HL-60/S4 treated with phorbol 12-myristate 13-acetate at 8.2 ng/mL for 4 days and 3 days (cell line): ENCODE data around the gene ACTN4.

ENCODE experiments used
- in situ Hi-C: fragments of 300-500 bp; cut with MboI; formaldehyde crosslinking; loops from 2 replicates; pipeline ENCODE4 v1.15.0; 2022; ENCODE audit warnings: low sequenced_read_pairs

ACTN4 gene

DNA sequence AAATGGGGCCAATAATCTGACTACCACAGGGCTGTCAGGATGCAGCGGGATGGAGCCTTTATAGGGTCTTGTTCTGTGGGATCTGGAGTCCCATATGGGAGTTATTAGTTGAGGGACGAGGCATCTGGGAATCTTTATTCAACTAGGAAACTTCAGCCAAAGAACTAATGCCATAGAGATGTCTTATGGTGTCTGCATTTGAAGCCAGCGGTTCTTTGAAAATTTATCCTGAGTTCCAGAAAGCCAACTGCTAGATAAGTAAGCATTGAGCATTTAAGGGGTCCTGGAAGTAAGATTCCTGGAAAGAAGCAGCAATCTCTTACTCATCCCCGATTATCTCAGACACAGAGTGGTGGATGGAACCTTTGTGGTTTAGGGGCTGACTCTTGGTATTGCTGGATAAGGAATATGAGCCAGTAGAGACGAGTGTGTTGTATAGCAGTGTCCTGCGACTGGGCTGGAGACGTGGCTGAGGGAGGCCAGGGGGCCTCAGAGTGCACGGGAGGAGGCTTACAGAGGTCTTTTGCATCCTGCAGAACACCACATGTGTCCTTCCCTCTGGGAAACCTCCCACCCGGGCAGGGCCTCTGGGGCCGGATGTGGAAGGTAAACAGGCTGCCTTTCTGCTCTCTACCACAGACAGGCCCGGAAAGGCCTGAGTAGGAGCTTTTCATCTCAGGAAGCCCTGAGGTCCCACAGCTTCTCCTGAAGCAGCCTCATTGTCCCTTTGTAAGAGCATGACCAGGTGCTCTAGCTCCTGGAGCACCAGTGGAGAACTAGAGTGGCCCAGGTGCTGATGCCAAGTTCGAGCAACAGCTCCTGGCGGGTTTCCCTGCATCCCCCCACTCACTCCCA lies 28.8 kb downstream of the ACTN4 start:
- in situ Hi-C loops: no loop called here

DNA sequence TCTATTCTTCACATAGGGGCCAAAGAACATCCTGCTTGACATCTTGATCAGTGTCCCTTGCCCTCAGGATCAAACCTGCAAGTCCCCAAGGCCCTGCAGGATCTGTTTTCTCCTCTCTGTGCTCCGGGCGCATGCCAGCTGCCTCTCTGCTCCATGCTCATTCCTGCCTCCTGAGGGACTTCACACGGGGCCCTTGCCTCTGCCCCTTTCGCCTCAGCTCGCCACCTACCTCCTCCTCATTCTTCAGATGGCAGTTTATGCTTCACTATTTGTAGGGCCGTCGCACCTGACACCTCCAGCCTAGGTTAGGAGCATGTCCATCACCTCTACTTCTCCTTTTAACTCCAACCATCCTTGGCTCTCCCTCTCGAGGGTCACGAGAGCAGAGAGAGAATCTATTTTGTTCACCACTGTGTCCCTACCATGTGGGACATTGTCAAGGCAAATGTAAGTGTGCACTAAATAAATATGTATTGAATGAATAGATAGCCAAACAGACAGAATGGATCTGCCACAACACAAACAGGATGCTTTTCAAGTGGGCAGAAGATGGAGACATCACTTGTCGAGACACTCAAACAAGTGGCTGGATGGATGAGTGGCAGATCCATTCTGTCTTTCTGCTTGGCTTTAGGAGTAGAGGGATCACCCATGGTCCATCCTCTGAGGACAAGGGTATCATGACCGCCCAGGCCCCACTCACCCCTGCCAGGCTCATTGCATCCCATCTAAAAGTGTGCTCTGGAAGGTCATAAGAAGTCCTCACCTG lies 29.6 kb downstream of the ACTN4 start:
- in situ Hi-C loops: no loop called here

DNA sequence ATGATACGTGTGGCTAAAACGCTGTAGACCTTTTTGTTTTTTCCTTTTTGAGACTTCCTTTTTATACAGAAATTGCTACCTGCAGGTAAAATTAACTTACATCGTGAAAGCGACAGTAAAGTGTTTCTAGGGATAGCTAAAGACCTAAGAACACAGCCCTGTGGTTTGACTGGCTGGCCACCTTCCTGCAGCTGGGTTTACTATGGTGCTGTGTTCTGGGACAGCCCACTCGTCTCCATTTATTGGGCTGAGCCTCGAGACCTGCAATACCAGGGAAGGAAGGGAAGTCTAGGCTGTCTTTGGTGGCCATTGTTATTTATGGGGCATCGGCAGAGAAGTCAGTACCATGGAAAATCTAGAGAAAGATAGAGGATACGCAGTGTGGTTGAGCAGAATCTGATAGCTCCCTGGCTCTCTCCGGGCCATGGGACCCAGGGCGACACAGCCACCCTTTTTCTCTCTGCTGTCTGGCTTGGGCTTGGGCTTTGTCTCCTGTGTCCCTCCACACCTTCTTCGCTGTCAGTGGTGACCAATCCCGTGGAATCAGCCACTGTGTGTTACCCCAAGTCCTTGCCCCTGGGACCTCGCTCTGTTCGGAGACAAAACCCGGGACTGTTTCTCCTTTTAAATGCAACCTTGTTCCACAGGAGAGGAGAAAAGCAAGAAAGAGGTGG lies 30.9 kb downstream of the ACTN4 start:
- in situ Hi-C loops: no loop called here

DNA sequence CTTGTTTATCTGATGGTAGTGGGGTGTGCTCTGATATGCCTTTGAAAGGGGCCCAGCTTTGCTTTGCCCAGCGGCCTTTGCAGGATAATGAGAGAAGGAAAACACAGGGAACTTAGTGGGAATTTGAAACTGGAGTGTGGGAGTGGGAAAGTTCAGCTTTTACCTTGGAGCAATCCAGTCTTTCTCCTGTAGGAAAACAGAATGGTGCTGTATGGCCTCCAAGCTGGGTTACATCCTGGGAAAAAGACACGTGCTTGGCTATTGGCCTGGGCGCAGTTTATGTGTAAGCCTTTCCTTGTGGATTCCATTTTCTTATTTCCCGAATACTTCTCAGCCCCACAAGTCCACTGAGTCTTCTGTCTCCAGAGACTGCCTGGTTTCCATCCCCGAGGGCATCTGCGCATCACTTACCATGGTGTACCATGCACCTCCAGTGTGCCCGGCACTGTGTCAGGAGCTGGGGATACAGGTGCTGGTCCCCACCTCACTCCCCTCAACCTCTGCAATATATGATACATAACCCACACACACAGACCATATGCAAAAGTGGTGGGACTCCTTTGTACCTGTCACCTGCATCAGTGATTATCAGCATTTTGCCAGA lies 31.5 kb downstream of the ACTN4 start:
- in situ Hi-C loops: no loop called here

DNA sequence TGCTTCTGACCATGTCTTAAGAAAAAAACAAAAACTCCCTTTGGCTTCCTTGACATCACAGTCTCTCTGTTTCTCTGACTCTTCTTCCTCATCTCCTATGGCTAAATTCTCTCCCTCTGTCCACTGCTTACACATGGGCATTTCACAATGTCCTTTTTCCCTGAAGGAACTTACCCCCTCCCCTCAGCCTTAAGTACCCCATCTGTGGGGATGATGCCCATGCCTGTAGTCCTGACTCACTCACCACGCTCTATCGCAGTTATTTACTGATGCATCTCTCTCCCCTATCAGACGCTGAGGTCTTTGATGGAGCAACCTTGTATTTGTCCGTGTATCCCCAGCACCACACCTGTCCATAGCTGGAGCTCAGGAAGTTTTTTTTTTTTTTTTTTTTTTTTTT lies 32.4 kb downstream of the ACTN4 start:
- in situ Hi-C loops: no loop called here

DNA sequence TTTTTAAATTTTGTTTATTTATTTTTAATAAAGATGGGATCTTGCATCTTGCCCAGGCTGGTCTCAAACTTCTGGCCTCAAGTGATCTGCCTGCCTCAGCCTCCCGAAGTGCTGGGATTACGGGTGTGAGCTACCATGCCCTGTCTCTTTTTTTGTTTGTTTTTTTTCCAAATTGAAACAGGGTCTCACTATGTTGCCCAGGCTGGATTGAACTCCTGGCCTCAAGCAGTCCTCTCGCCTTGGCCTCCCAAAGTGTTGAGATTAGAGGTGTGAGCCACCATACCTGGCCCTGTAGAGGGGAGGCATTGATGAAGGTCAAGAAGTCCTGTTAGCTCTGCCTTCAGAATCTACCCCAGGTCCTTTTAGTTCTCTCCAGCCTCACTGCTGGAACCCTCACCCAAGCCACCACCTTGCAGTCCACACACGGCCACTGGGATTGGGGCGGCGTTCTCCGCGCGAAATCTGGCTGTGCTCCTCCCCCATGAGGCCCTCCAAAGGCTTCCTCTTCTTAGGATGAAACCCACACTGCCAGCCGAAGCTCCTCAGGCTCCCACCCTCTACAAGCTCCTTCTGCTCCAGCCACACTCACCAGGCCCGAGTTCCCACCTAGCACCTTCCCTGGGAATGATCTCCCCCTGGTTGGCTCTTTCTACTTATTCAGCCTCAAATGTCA lies 34.9 kb downstream of the ACTN4 start:
- in situ Hi-C loops: no loop called here

DNA sequence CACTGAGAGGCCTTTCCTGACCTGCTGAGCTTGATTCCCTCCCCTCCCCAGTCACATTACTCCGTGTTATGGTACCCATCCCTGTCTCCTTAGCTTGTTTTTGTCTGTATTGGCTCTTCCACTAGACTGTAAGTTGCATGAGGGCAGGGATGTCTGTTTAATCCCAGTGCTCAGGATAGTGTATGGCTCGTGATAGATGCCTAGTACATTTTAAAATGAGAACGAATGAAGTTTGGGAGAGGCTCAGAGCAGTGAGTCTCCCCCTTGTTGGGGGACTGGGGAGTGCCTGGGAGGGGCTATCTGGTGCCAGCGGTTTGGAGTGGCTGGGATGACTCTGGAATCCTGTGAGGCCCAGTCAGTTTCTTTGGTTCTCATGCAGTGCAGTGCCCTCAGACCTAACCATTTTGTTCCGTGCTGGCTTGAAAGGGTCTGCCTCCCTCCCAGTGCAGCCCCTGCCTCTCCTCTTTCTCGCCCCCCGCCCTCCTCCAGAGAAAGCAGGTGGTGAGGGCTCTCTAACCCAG lies 35.5 kb downstream of the ACTN4 start:
- in situ Hi-C loops: no loop called here

DNA sequence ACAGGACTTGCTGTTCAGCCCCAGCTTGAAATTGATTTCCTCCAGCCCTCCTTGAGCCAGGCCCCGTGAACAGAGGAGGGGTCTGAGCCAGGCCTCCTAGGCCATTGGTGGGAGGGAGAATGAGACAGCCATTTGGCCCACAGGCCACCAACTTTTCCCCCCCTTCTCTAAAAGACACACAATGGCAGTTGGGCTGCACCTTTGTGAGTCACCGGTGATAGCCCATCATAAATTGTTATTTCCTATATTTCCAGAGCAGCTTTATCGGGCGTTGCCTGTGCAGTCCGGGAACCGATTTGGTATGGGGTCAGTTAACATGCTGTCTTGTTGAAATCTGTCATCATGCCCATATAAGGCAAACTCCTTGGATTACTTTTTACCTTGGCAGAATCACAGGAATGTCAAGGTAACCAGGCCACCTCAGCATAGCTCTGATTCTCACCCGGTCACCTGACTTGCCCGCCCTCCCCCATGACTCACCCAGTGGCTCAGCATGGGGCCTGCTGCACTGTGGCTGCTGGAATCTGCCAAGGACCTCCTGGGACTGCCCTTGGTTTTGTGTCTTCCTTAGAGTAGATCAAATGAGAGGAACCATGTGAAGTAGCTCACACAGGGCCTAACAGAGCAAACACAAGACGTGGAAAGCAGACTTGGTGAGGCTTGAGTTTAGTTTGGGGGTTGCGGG lies 36.1 kb downstream of the ACTN4 start:
- in situ Hi-C loops: no loop called here

DNA sequence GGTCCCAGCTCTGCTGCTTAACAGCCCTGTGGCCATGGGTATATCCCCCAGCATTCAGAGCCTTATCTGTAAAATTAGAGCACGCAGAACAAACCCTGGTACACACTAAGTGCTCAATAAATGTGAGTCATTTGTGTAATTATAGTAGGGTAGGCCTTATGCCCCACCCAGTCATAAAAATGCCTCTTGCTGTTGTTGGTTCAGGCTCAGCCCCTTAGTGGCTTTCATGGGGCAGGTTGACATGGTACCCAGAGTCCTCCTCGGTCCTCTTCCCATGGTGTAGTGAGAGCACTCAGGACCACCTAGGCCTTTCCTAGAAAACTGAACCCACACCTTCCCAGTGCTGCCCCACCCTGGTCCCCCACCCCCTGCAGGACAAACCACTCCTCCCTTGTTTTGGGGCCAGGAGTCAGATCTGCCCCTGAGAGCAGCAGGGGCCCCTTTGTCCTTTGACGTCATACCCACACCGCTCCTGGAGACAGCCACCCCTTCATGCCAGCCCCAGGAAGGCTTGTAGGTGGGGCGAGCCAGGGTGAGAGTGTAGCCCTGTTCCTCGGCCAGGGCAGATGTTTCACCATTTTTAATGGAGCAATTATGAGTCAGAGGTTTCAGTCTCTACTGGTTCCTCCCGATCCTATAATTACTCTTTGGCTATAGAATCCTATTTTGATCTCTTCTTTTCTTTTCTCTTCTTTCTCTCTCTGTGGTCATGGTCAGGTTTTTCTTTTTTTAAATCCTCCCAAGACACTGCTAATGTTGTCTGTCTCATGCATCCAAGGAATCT lies 36.8 kb downstream of the ACTN4 start:
- in situ Hi-C loops: no loop called here

DNA sequence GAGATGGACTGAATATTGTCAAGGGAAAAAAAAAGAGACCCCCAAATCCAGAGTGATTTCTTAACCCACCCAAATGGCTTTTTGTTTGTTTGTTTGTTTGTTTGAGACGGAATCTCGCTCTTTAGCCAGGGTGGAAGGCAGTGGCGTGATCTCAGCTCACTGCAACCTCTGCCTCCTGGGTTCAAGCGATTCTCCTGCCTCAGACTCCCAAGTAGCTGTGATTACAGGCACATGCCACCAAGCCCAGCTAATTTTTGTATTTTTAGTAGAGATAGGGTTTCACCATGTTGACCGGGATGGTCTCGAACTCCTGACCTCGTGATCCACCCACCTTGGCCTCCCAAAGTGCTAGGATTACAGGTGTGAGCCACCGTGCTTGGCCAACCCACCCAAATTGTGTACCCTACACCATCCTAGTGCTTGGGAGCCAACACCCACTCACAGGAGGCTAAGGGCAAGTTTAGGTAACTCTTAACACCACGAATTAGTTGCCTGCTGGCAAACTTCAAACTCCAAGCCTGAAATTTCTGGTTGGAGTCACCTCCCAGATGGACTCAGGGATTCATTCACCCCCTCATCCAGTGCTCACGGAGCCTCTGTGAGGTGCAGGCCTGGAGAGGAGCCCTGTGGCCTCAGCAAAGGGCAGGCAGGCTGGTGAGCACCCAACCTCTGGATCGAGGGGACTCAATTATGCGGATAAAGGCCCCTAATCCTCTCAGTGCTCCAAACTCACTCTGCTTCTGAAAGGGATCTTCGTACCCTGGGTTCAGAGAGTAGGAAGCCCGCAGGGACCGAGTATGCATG lies 37.6 kb downstream of the ACTN4 start:
- in situ Hi-C loops: no loop called here

DNA sequence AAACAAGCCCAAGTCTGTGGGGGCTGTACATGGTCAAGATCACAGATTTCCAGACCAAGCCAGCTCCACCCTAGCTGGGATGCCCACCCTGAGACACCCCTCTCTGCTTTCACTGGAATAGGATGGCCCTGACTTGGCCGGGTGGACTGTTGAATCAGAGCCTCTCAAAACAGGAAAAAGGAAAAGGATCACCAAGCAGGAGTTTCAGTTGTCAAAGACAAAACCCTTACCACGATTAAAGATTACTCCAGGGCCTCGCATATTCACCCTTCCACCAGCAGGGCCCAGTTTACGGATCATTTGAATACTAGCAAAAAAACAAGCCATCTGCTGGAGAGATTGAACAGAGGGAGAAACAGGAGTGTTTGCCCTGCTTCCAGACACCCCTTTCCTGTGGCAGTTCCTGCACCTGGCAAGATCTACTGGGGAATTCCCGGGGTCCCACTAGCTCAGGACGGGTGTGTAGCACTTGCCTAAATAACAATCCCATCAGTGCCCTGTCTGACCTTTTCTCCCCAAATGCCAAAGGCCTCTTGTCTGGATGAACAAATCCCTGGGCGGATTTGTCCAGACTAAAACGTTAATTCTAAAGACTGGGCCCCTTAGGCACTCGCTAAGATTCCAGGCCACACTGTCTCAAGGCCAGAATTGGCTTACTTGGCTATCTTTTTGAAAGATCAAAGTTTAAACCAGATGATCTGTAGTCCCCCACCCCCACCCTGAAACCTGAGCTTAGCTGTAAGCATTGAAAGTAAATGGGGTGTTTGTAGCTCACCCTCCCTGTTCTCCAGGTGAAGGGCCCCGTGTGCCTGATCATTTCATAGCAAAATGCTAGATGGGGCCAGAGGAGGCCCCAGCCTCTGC lies 38.4 kb downstream of the ACTN4 start:
- in situ Hi-C loops: no loop called here

DNA sequence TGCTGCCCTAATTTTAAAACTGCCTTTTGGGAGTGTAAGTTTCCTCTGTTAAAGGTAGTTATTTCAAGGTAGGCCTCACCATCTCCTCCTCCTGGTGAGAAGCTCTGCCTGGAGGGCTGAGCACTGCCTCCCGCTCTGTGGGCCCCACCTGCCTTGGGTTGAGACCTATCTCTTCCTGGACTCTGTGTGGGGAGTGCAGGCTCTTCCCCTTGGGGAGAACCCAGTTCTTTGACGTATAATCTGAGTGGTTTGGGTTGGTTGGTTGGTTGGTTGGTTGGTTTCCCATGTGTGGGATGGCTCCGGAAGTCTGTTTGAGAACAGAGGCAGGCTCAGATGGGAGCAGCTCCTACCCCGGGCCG lies 39.1 kb downstream of the ACTN4 start:
- in situ Hi-C loops: no loop called here

DNA sequence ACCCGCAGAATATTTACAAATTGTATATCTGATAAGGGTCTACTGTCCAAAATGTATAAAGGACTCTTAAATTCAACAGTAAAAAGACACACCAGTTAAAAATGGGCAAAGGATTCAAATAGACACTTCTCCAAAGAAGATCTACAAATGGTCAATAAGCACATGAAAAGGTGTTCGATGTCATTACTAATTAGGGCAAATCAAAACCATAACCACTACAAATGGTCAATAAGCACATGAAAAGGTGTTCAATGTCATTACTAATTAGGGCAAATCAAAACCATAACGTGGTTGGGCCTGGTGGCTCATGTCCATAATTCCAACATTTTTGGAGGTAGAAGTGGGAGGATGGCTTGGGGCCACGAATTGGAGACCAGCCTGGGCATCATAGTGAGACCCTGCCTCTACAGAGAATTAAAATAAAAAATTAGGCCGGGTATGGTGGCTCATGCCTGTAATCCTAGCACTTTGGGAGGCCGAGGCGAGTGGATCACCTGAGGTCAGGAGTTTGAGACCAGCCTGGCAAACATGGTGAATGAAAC lies 40.5 kb downstream of the ACTN4 start:
- in situ Hi-C loops: no loop called here

DNA sequence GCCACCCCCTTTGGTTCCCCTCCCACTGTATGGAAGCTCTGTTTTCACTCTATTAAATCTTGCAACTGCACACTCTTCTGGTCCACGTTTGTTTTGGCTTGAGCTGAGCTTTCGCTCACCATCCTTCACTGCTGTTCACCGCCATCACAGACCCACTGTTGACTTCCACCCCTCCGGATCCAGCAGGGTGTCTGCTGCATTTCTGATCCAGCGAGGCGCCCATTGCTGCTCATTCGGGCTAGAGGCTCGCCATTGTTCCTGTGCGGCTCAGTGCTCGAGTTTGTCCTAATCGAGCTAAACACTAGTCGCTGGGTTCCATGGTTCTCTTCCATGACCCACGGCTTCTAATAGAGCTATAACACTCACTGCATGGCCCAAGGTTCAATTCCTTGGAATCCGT lies 42.7 kb downstream of the ACTN4 start:
- in situ Hi-C loops: loop anchor here (10.0 kb wide), 1 partner anchor 45 kb away; the partner anchor contains the start of gene ACTN4

DNA sequence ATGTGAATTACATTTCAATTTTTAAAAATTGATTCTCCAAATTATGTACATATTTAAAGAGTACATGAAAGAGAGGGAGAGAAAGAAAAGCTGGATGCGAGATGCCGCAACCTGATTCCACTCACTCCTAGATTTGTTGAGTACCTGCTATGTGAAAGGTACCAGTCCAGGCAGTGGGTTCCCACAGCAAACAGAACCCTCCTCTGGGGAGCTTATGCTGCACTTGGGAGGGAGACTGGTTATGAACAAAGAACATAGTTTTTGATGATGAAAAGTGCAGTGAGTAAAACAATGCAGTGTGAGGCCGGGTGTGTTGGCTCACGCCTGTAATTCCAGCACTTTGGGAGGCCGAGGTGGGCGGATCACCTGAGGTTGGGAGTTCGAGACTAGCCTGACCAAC lies 43.4 kb downstream of the ACTN4 start:
- in situ Hi-C loops: loop anchor here (10.0 kb wide), 1 partner anchor 46 kb away; the partner anchor contains the start of gene ACTN4

DNA sequence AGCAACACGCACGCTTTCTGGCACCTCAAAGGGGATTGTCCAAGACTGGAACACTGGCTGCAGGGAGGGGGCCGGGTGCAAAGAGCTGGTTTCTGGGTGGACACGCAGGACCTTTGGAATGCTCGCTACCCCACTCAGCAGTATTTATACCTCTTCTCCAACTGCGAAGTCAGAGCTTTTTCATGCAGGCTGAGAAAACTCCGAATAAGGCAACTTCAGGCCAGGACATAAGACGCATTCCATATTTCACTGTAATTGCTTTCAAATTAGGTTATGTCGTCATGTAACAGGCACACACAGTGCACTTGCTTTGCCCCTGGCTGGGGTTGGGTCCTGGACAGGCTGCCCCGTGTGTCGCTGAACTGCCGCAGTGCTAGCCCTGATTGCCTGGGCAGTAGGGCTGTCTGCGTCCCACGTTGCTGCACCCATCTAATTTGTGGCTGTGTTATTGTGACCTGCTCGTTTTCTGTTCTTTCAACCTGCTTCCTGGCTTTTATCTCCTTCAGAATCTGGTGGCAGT lies 44.5 kb downstream of the ACTN4 start:
- in situ Hi-C loops: loop anchor here (10.0 kb wide), 1 partner anchor 47 kb away; the partner anchor contains the start of gene ACTN4
